Activated CD4-positive, alpha-beta T cell treated with anti-CD3 and anti-CD28 coated beads, Interleukin-2, amount 50 U/mL, for 1 hour (primary cell): ENCODE measurements around the gene CLDN20.
"Not testable (repeated sequence)": the region's sequence is repeated elsewhere in the genome, so short reads cannot be mapped to it uniquely, and the experiment has no call there.

ENCODE experiments used
- DNase-seq: peaks from one replicate; pipeline ENCODE4 v3.0.0-alpha.2; 2020

The CLDN20 gene

GRCh38 chr6:155245831-155246230 is 18.0 kb upstream of the CLDN20 start:
- no peak for DNase-seq

- DNase-seq = no peak
These were observed 17.0 kb upstream of the CLDN20 start for GRCh38 chr6:155246825-155247224.

GRCh38 chr6:155247618-155248007 is 16.2 kb upstream of the CLDN20 start:
- no peak for DNase-seq

GRCh38 chr6:155248008-155249001 is 15.5 kb upstream of the CLDN20 start:
- DNase-seq = no peak

GRCh38 chr6:155250701-155251381 is 13.0 kb upstream of the CLDN20 start:
- no peak for DNase-seq

- no peak for DNase-seq
These were observed 11.2 kb upstream of the CLDN20 start for GRCh38 chr6:155252581-155252980.

- DNase-seq = no peak
These were observed 10.5 kb upstream of the CLDN20 start for GRCh38 chr6:155253337-155253736.

GRCh38 chr6:155254139-155254538 is 9.7 kb upstream of the CLDN20 start:
- DNase-seq = no peak

GRCh38 chr6:155256122-155256795 is 7.6 kb upstream of the CLDN20 start:
- no peak for DNase-seq

- DNase-seq = no peak
These were observed 6.0 kb upstream of the CLDN20 start for GRCh38 chr6:155257796-155258195.

- DNase-seq = no peak
These were observed 4.6 kb upstream of the CLDN20 start for GRCh38 chr6:155259204-155259603.

GRCh38 chr6:155259897-155260296 is 3.9 kb upstream of the CLDN20 start:
- DNase-seq = no peak

GRCh38 chr6:155260686-155261085 is 3.1 kb upstream of the CLDN20 start:
- DNase-seq = no peak

- DNase-seq = no peak
These were observed 2.5 kb upstream of the CLDN20 start for GRCh38 chr6:155261111-155261900.

GRCh38 chr6:155262655-155263054 is 1.2 kb upstream of the CLDN20 start:
- DNase-seq = no peak

- no peak for DNase-seq
These were observed 994 bp downstream of the CLDN20 start for GRCh38 chr6:155264693-155265320.

- no peak for DNase-seq
These were observed 2.2 kb downstream of the CLDN20 start for GRCh38 chr6:155265843-155266535.

GRCh38 chr6:155267411-155267810 is 3.6 kb downstream of the CLDN20 start:
- DNase-seq = no peak

GRCh38 chr6:155268088-155268867 is 4.5 kb downstream of the CLDN20 start:
- DNase-seq = not testable (repeated sequence)

GRCh38 chr6:155269765-155270164 is 6.0 kb downstream of the CLDN20 start:
- DNase-seq = no peak
